Measurements from ENCODE around the gene SLC7A14.

DNA sequence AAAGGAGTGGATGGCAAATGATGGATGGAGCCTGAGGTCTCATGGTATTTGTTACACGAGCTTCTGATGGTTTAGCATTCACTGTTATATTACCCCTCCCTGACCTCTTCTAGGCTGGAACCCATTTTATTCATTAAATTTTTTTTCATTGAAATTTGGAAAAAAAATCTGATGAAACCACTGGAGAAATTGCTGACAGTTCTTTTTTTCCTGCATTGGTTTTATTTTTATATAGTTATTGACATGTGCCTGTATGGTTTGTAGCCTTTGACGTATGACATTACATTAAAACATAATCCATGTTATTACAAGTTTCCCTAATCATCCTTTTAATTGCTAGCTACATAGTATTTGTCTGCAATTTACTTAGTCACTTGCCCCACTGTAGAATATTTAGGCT is 85.4 kb downstream of the SLC7A14 start:
- TF ChIP-seq, protein P1, sequence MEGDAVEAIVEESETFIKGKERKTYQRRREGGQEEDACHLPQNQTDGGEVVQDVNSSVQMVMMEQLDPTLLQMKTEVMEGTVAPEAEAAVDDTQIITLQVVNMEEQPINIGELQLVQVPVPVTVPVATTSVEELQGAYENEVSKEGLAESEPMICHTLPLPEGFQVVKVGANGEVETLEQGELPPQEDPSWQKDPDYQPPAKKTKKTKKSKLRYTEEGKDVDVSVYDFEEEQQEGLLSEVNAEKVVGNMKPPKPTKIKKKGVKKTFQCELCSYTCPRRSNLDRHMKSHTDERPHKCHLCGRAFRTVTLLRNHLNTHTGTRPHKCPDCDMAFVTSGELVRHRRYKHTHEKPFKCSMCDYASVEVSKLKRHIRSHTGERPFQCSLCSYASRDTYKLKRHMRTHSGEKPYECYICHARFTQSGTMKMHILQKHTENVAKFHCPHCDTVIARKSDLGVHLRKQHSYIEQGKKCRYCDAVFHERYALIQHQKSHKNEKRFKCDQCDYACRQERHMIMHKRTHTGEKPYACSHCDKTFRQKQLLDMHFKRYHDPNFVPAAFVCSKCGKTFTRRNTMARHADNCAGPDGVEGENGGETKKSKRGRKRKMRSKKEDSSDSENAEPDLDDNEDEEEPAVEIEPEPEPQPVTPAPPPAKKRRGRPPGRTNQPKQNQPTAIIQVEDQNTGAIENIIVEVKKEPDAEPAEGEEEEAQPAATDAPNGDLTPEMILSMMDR (IDR thresholded peaks at IDR 0.05): no peak
- TF ChIP-seq EP300 (IDR thresholded peaks at IDR 0.05): no peak

Data from tibial nerve (tissue), 4 donors.